GM12878 (cell line): ENCODE measurements around the gene NPRL2. TPM values are rescaled to one million over a fixed set of nuclear protein-coding genes. Genes with fewer than 3 reads are reported as not detected.

Experiments used
- ATAC-seq: fragments of 200-7000 bp; cut with Tn5 transposase; 3 replicates; pipeline ENCODE4 v1.9.1; 2020; ENCODE audit warnings: mild to moderate bottlenecking, moderate library complexity
- BruUV-seq: library from RNA; stranded (reverse); fragments of 400-500 nt; replicated peaks from 2 replicates; lab custom pipeline; 2021; lab: Mats Ljungman, UMichigan
- CTCF ChIA-PET: fragments of 300-600 bp; sonication (Branson Sonifier 250); formaldehyde crosslinking; extraction: SDS; loops from one replicate; lab custom pipeline; 2021; ENCODE audit warnings: inconsistent platforms; lab: Yijun Ruan, JAX
- POLR2A ChIA-PET: fragments of 350-600 bp; formaldehyde crosslinking; extraction: SDS; loops from one replicate; lab custom pipeline; 2021; ENCODE audit warnings: inconsistent platforms; lab: Charles Lee
- RAD21 ChIA-PET: fragments of 300-600 bp; sonication (Branson Sonifier 250); formaldehyde crosslinking; loops from one replicate; lab custom pipeline; 2023; ENCODE audit warnings: antibody characterized with exemption; ENCODE audit not compliant: unreplicated experiment; lab: Charles Lee
- SMC1A ChIA-PET: fragments of 300-600 bp; sonication (Branson Sonifier 250); formaldehyde crosslinking; loops from one replicate; lab custom pipeline; 2023; ENCODE audit not compliant: unreplicated experiment, uncharacterized antibody; lab: Charles Lee
- DNase-seq: peaks from one replicate; pipeline ENCODE4 v3.0.0-alpha.2; 2011; ENCODE audit warnings: low read depth, low spot score
- FAIRE-seq: peaks from 3 replicates; lab custom pipeline; 2011; peaks lifted over from hg19 to GRCh38; lab: Jason Lieb, UNC
- H2AFZ ChIP-seq: 2 replicates; pipeline ENCODE4 v1.6.0; 2011; ENCODE audit warnings: low read depth, low read length, control low read depth; ENCODE audit not compliant: control insufficient read depth
- H3K27ac ChIP-seq: 2 replicates; pipeline ENCODE4 v1.5.1; 2011; ENCODE audit warnings: control low read depth; ENCODE audit not compliant: control insufficient read depth, insufficient read depth
- H3K27me3 ChIP-seq, 2 experiments: replicated peaks in 1 of 2; 2 replicates each; pipeline versions ENCODE4 v1.6.0 to v1.6.1; 2011; ENCODE audit warnings: low read length in 1 of 2; ENCODE audit not compliant: control insufficient read depth in 2 of 2, insufficient read depth in 2 of 2
- H3K36me3 ChIP-seq, 2 experiments: 2 replicates each; pipeline ENCODE4 v1.5.1; 2011; ENCODE audit warnings: low read length in 1 of 2; ENCODE audit not compliant: control insufficient read depth in 2 of 2, insufficient read depth in 2 of 2
- H3K4me1 ChIP-seq: 2 replicates; pipeline ENCODE4 v1.6.1; 2011; ENCODE audit warnings: mild to moderate bottlenecking, low read length, moderate library complexity, mixed read lengths; ENCODE audit not compliant: control insufficient read depth, insufficient read depth
- H3K4me2 ChIP-seq: 2 replicates; pipeline ENCODE4 v1.6.0; 2011; ENCODE audit warnings: control low read depth; ENCODE audit not compliant: control insufficient read depth, insufficient read depth
- H3K4me3 ChIP-seq: fragments of 200-600 bp; sonication (generic); 2 replicates; pipeline ENCODE4 v1.5.1; 2016
- H3K79me2 ChIP-seq: 2 replicates; pipeline ENCODE4 v1.6.0; 2011; ENCODE audit warnings: low read length; ENCODE audit not compliant: control insufficient read depth, insufficient read depth
- H3K9ac ChIP-seq: 2 replicates; pipeline ENCODE4 v1.8.0; 2011; ENCODE audit warnings: low read length, control low read depth, mixed read lengths; ENCODE audit not compliant: control insufficient read depth, insufficient read depth
- H3K9me3 ChIP-seq: replicated peaks from 3 replicates; pipeline ENCODE4 v1.5.1; 2011; ENCODE audit warnings: mild to moderate bottlenecking, low read length; ENCODE audit not compliant: control insufficient read depth, insufficient read depth
- H4K20me1 ChIP-seq: 2 replicates; pipeline ENCODE4 v1.6.0; 2011; ENCODE audit not compliant: control insufficient read depth, insufficient read depth
- E2F8 ChIP-seq: fragments of 450-650 bp; IDR thresholded peaks from 2 replicates; pipeline ENCODE4 v1.6.1; 2018; ENCODE audit warnings: mild to moderate bottlenecking, low read depth, moderate library complexity; ENCODE audit not compliant: partially characterized antibody
- FOXK2 ChIP-seq: fragments of 450-650 bp; IDR thresholded peaks from 2 replicates; pipeline ENCODE4 v1.6.1; 2017; ENCODE audit warnings: mild to moderate bottlenecking, moderate library complexity
- FOXM1 ChIP-seq: IDR thresholded peaks from 2 replicates; pipeline ENCODE4 v1.6.1; 2012; ENCODE audit warnings: low read depth, mild to moderate bottlenecking, inconsistent platforms, low read length, moderate library complexity
- SPI1 ChIP-seq: IDR thresholded peaks from 2 replicates; pipeline ENCODE4 v1.6.1; 2011; ENCODE audit warnings: low read depth, mild to moderate bottlenecking, low read length, moderate library complexity, borderline replicate concordance; ENCODE audit not compliant: insufficient read depth
- YY1 ChIP-seq: IDR thresholded peaks from 2 replicates; pipeline ENCODE4 v1.6.1; 2011; ENCODE audit warnings: low read depth, mild to moderate bottlenecking, low read length
- ZNF384 ChIP-seq: IDR thresholded peaks from 2 replicates; pipeline ENCODE4 v1.6.1; 2012; ENCODE audit warnings: low read depth, mild to moderate bottlenecking, low read length, improper control_type of control experiment, borderline replicate concordance
- WGBS: methylation state at CpG from one replicate; pipeline ENCODE4 v1.1.6; 2016; ENCODE audit warnings: low lambda C conversion rate; ENCODE audit not compliant: insufficient replicate concordance, insufficient coverage; ENCODE audit errors: missing lambda C conversion rate; 5-methylcytosine and 5-hydroxymethylcytosine counted together
- in situ Hi-C: fragments of 300-500 bp; cut with MboI; formaldehyde crosslinking; loops from 9 replicates; pipeline ENCODE4 v1.14.3; 2018; ENCODE audit warnings: mixed read lengths
- intact Hi-C: fragments of 100-400 bp; cut with micrococcal nuclease; formaldehyde crosslinking; loops from one replicate; pipeline ENCODE4 v1.14.2; 2022; ENCODE audit not compliant: unreplicated experiment
- polyA plus RNA-seq, 11 experiments: library from polyadenylated mRNA; depleted of rRNA in 4 of 11; unstranded in 6 of 11; stranded (reverse) in 5 of 11; fragments of >200 nt; fragmentation: Nextera tagmentation in 4 of 11; fragmentation: Illumina TruSeq in 1 of 11; extraction: Ambion mirVana in 4 of 11; extraction: Trizol in 1 of 11; gene quantifications; 1 replicate in 1 of 11; 2 replicates in 10 of 11; pipeline versions ENCODE4 v1.2.1 to v1.2.3, GENCODE V29; 2011 to 2016; ENCODE audit warnings: inconsistent platforms in 2 of 11, missing spikeins in 2 of 11, low read depth in 1 of 11
- total RNA-seq, 4 experiments: library from RNA; depleted of rRNA in 3 of 4; stranded (reverse); fragments of >200 nt in 3 of 4; fragmentation: Illumina TruSeq in 1 of 4; extraction: Trizol in 1 of 4; gene quantifications; 2 replicates each; pipeline versions ENCODE4 v1.2.1 to v1.2.3, GENCODE V29; 2013 to 2021

Gene NPRL2
- total and polyA plus RNA-seq, 10 of the 15 experiments (the other 5 are each of a cell fraction or from before 2014, with no cell fraction given), result 17.8 to 54.2 (median 32.9) TPM

GRCh38 chr3:50338965-50339364, 11.6 kb downstream of the NPRL2 start:
- Histone ChIP-seq H3K4me2 (peak overlapping the region; percentile 75), H3K27ac (peak overlapping the region; percentile 92), H3K36me3 (peaks cover 1 to 4% of the 10 kb centered on the region in 2 experiments), H4K20me1 (no peaks in the 10 kb centered on the region; the same call in 1 of the 2 replicates), H3K27me3 (no peaks in the 10 kb centered on the region), H2AFZ (peak overlapping the region; percentile 52), H3K4me3 (peak overlapping the region; percentile 96), H3K79me2 (peaks cover 65% of the 10 kb centered on the region), H3K9me3 (no peaks in the 10 kb centered on the region), H3K4me1 (peaks cover 8% of the 10 kb centered on the region; the same call in 1 of the 2 replicates), H3K9ac (peak overlapping the region; percentile 86)
- no TSS peak for BruUV-seq
- FAIRE-seq (no peak), ATAC-seq (no peak), DNase-seq (no peak)
- 3% methylated on average over 5 of the region's 5 CpGs for whole genome bisulfite sequencing
- intact Hi-C loops, result loop anchor here (5.0 kb wide), 2 partner anchors 42 to 102 kb away; partner anchors contain the start of genes GNAI2, HYAL3 and NAA80
- ChIA-PET CTCF (interaction anchor here (0.6 to 10.5 kb wide), 6 partner anchors 10 to 91 kb away, joined by 3 to 72 read pairs (median 4); partner anchors contain the start of genes CYB561D2, HYAL2, HYAL3 and NAA80), POLR2A (interaction anchor here (0.6 to 7.0 kb wide), 9 partner anchors 11 to 870 kb away, joined by 3 to 84 read pairs (median 4); partner anchors contain the start of genes CYB561D2, GNAI2, NPRL2 and TUSC2), RAD21 (no interaction called here), SMC1A (interaction anchor here (0.7 to 1.6 kb wide), 3 partner anchors 11 to 468 kb away, joined by 3 to 8 read pairs (median 3); partner anchors contain the start of genes CYB561D2 and NPRL2)
- in situ Hi-C loops, result loop anchor here (10.0 kb wide), 1 partner anchor 1056 kb away; the partner anchor contains the start of gene RBM15B
- peak; percentile 66 for TF ChIP-seq YY1
- TF ChIP-seq FOXK2, result no peak
- no peak for TF ChIP-seq E2F8
- 0 out of 2 replicates have a peak, but pooled peaks have one; percentile 21 for TF ChIP-seq SPI1
- peak; percentile 37; the same call in 1 of the 2 replicates for TF ChIP-seq ZNF384
- no peak for TF ChIP-seq FOXM1
